ENCODE measurements around the gene CLCN6.

DNA sequence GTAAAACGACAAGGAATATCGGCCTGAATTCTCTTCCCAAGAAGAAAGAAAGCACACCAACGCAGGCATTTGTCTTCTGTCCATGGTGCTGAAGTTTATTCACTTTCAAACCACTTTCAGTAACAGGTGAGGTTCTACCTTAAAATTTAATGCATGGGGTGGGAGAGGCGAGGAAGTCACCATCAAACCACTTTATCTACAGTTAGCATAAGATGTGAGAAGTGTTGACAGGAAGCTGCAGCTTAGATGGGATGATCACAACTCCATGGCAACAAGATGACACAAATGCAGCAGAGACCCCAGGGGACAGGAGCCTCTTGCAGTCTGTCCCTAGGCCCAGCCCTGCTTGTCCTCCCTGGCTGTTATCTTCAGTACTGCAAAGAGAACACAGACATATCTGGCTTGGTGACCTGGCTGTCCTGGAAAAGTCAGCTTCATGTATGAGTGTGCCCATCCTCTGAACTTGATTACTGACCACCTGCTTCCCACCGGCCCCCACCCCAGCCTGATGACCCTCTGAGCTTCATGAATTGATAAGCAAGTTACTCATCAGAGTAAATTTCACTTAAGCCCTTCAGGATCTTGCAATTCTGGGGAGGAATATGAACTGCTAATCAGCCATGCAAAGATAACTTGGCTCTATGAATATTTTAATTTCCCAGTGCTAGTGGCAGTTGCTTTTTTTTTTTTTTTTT, 39.8 kb downstream of the CLCN6 start:
- TF ChIP-seq YY1 (IDR thresholded peaks at IDR 0.05; ENCODE audit: extremely low read depth, insufficient replicate concordance, low read depth, low read length) (no peak), POLR2A (IDR thresholded peaks at IDR 0.05; ENCODE audit: borderline replicate concordance, extremely low read depth, insufficient read depth, insufficient read length) (no peak), EZH2phosphoT487 (IDR thresholded peaks at IDR 0.05; ENCODE audit: borderline replicate concordance) (no peak), POLR2AphosphoS5 (IDR thresholded peaks at IDR 0.05; ENCODE audit: low read depth, low read length) (no peak)
- TF ChIP-seq, protein P1, sequence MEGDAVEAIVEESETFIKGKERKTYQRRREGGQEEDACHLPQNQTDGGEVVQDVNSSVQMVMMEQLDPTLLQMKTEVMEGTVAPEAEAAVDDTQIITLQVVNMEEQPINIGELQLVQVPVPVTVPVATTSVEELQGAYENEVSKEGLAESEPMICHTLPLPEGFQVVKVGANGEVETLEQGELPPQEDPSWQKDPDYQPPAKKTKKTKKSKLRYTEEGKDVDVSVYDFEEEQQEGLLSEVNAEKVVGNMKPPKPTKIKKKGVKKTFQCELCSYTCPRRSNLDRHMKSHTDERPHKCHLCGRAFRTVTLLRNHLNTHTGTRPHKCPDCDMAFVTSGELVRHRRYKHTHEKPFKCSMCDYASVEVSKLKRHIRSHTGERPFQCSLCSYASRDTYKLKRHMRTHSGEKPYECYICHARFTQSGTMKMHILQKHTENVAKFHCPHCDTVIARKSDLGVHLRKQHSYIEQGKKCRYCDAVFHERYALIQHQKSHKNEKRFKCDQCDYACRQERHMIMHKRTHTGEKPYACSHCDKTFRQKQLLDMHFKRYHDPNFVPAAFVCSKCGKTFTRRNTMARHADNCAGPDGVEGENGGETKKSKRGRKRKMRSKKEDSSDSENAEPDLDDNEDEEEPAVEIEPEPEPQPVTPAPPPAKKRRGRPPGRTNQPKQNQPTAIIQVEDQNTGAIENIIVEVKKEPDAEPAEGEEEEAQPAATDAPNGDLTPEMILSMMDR (IDR thresholded peaks at IDR 0.05 in 2 of 3, conservative IDR thresholded peaks at IDR 0.05 in 1 of 3; ENCODE audit: borderline replicate concordance in 1 of 3, insufficient read depth in 1 of 3, low read depth in 2 of 3, low read length in 2 of 3): 0 out of 6 replicates have a peak, but pooled peaks of 1 of the 3 experiments have one; percentile 9
- TF ChIP-seq, protein P2, sequence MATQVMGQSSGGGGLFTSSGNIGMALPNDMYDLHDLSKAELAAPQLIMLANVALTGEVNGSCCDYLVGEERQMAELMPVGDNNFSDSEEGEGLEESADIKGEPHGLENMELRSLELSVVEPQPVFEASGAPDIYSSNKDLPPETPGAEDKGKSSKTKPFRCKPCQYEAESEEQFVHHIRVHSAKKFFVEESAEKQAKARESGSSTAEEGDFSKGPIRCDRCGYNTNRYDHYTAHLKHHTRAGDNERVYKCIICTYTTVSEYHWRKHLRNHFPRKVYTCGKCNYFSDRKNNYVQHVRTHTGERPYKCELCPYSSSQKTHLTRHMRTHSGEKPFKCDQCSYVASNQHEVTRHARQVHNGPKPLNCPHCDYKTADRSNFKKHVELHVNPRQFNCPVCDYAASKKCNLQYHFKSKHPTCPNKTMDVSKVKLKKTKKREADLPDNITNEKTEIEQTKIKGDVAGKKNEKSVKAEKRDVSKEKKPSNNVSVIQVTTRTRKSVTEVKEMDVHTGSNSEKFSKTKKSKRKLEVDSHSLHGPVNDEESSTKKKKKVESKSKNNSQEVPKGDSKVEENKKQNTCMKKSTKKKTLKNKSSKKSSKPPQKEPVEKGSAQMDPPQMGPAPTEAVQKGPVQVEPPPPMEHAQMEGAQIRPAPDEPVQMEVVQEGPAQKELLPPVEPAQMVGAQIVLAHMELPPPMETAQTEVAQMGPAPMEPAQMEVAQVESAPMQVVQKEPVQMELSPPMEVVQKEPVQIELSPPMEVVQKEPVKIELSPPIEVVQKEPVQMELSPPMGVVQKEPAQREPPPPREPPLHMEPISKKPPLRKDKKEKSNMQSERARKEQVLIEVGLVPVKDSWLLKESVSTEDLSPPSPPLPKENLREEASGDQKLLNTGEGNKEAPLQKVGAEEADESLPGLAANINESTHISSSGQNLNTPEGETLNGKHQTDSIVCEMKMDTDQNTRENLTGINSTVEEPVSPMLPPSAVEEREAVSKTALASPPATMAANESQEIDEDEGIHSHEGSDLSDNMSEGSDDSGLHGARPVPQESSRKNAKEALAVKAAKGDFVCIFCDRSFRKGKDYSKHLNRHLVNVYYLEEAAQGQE (IDR thresholded peaks at IDR 0.05; ENCODE audit: low read depth): peak; percentile 80

Measured in HCT116 (cell line).